ENCODE results near the gene RNU5B-1.

RNU5B-1 gene

DNA sequence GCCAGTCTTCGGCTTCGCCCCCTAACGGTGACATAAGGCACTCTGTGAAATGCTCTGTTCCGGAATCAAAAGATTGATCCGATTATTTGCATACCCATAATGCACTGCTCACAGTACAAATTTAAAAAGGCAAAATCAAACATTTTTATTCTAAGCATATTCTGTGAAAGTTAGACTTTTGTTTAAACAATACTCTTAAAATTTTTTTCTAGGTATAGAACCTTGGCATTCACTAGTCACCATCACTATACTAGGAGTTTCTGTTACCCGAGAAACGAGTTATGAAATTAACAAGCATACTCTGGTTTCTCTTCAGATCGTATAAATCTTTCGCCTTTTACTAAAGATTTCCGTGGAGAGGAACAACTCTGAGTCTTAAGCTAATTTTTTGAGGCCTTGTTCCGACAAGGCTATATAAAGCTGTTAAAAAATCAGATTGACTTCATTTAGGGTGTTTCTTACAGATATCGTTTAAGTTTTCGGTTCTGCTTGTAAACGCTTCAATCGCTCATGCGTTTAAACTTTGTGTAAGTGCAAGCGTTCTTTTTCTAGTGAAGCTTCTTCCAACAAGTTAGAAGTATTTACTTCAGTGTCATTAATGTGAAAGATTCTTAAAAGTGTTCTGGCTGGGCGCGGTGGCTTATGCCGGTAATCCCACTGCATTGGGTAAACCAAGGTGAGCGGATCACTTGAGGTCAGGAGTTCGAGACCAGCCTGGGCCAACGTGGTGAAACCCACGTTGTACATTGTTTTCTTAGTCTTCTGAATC, at the start of gene RNU5B-1:
RNU5B-1 (plus strand) TSS at position 297 of the 769 bp plus-strand sequence.
- H3K4me3 ChIP-seq (ENCODE audit: low read depth, low read length): peak within 1 kb of the TSS; percentile 61
- TF ChIP-seq, protein P1, sequence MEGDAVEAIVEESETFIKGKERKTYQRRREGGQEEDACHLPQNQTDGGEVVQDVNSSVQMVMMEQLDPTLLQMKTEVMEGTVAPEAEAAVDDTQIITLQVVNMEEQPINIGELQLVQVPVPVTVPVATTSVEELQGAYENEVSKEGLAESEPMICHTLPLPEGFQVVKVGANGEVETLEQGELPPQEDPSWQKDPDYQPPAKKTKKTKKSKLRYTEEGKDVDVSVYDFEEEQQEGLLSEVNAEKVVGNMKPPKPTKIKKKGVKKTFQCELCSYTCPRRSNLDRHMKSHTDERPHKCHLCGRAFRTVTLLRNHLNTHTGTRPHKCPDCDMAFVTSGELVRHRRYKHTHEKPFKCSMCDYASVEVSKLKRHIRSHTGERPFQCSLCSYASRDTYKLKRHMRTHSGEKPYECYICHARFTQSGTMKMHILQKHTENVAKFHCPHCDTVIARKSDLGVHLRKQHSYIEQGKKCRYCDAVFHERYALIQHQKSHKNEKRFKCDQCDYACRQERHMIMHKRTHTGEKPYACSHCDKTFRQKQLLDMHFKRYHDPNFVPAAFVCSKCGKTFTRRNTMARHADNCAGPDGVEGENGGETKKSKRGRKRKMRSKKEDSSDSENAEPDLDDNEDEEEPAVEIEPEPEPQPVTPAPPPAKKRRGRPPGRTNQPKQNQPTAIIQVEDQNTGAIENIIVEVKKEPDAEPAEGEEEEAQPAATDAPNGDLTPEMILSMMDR (conservative IDR thresholded peaks at IDR 0.05; ENCODE audit: low read depth, low read length): peak; percentile 91
- DNase-seq (ENCODE audit: low read depth): peak; percentile 97

DNA sequence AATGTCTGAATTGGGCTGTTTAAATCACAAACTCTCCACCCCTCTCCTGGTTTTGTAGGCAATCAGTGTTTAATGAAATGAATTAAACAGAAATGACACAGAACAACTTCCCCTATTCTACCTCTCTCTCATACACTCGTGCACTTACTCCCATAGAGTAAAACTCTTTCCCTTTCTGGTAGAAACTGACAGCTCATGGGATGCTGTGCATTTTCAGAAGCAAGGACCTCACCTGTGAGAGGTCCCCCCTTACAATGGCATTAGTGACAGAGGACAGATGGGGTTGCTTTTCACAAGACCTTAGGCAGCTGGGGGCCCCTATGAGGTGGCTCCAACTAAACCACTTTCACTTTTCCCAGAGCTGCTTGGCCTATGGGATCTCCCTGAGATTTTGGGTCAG, 49.7 kb upstream of the RNU5B-1 start:
- H3K4me3 ChIP-seq (ENCODE audit: low read depth, low read length): no peak overlapping the region
- DNase-seq (ENCODE audit: low read depth): no peak
- TF ChIP-seq, protein P1 (conservative IDR thresholded peaks at IDR 0.05; ENCODE audit: low read depth, low read length): no peak

DNA sequence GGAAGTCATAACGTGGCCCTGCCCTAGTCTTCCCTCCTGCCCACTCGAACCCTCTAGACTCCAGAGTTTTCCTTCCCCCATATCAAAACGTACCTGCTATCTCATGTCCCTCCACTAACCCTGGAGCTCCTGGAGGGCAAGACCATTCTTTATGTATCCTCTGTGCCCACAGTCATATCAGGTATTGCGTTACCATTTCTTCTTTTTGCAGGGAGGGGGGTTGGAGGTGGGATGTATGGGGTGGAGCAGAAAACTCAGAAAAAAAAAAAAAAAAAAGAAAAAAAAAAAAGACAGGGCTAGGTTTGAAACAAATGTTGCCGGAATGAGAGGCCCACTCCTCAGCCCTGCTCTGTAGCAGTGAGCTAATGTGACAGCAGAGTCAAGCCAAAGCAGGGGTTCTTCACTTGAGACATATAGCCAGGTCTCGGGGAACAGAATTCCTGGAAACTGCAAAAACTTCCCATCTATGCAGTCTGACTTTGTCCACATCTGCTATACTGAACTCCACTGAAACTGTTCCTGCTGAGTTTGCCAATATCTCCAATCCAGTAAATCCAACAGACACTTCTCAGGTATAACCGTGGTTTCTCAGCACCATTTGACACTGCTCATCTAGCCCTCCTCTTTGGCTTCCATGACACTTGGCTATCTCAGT, 48.9 kb upstream of the RNU5B-1 start:
- H3K4me3 ChIP-seq (ENCODE audit: low read depth, low read length): no peak overlapping the region
- TF ChIP-seq, protein P1 (conservative IDR thresholded peaks at IDR 0.05; ENCODE audit: low read depth, low read length): no peak
- no peak for DNase-seq (ENCODE audit: low read depth)

DNA sequence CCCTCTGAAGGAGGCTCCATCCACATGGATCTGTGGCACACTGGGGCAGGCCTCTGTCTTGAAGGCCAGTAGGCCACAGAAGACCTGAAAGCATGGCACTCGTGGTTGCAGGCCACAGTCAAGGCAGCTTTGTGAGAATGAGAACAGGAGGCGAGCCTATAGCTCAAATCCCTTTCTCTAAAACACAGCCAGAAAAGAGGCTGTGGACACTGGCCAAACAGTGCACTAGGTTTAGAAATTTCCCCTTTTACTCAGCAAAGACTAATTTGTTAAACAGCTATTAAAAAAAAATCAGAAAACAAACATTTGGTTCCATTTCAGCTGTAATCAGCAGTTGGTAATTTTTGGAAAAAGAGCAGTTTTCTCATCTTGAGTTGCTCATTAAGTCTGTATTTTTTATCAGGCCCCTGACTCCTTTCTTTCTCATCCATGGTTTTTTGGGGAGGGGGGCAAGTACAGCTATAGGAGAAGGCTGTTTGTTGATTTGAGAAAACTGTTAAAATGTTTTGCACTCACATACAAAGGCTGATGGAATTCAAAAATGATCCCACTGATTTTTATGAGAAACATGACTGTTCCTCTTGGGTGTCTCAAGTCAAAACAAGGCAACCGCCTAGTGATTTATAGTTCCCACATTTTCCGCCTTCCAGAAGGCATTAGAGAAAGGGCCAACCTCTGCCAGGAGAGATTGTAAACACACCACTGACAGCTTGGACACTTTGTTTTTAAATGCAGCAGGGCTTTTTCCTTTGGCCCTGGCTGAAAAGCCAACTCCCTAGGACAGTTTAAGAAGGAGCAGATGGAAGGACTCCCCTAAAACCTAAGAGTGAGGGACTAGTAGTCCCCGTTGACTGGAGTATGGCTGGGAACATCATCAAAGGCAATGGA, 45.9 kb upstream of the RNU5B-1 start:
- DNase-seq (ENCODE audit: low read depth): no peak
- TF ChIP-seq, protein P1 (conservative IDR thresholded peaks at IDR 0.05; ENCODE audit: low read depth, low read length): no peak
- no peak overlapping the region for H3K4me3 ChIP-seq (ENCODE audit: low read depth, low read length)

DNA sequence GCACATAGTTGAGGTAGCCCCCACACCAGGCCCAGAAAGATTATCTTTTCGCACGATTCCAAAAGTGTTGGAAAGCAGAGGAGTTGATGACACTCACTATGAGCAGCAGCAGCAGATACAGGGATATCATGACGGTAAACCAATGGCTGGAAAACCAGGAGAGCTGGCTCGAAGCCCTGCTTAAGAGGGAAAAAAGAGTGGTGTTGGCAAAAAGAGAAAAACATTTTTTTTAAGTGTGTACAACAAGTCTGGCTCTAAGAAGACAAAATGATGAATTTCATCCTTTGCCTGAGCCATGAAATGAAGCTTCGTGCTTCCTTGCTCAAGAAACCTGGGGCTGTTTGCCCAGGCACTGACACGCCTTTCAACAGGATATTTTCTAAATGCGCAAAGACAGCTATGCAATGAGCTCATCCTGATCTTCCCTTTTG, 45.1 kb upstream of the RNU5B-1 start:
- no peak for DNase-seq (ENCODE audit: low read depth)
- TF ChIP-seq, protein P1 (conservative IDR thresholded peaks at IDR 0.05; ENCODE audit: low read depth, low read length): no peak
- no peak overlapping the region for H3K4me3 ChIP-seq (ENCODE audit: low read depth, low read length)

DNA sequence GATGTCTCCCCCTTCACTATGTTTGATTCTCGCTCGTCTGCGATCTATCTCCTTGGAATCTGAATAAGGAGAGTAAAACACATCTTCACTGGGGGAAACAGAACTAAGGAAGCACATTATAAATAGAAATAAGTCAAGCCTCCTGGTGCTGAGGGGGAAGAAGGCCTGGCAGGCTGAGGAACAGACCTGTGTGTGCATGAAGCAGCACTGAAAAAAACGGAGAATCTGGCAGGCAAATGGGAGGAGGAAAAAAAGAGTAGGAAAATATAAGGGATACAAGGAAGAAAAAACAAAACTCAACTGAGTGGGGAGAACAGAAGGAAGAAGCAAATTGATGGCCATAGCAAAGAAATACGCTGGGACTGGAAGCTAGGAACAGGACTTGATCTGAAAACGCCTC, 43.5 kb upstream of the RNU5B-1 start:
- TF ChIP-seq, protein P1 (conservative IDR thresholded peaks at IDR 0.05; ENCODE audit: low read depth, low read length): no peak
- no peak overlapping the region for H3K4me3 ChIP-seq (ENCODE audit: low read depth, low read length)

More for the DNA sequence above, 43.5 kb upstream of the RNU5B-1 start:
- no peak for DNase-seq (ENCODE audit: low read depth)

Data from choroid plexus epithelial cell (primary cell).